NCI-H2081 (cell line): Measurements from ENCODE around the gene PLPP2.
"Not testable (repeated sequence)": the region's sequence is repeated elsewhere in the genome, so short reads cannot be mapped to it uniquely, and the experiment has no call there.

Experiments
- DNase-seq, 2 experiments: peaks; one replicate each; lab custom pipeline; 2025; lab: John Stamatoyannopoulos, UW

The PLPP2 gene

DNA sequence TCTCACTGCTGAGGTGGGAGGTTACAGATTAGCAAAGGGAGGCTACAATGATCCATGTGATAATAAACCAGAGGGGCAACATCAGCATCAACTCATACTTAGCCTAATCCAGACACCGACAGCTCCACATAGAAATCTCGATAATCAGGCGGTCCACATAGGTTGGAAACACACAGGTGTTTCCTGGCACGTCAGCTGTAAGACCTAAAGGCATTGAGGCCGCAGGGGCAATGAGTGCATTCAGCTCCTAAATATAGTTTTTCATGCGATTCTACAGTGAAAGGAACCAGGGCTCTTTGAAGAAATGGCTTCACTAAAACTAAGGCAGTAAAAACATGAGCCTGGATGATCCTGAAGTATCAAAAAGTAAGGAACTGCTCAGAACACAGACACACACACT, 19.3 kb downstream of the PLPP2 start:
- DNase-seq: no peak

DNA sequence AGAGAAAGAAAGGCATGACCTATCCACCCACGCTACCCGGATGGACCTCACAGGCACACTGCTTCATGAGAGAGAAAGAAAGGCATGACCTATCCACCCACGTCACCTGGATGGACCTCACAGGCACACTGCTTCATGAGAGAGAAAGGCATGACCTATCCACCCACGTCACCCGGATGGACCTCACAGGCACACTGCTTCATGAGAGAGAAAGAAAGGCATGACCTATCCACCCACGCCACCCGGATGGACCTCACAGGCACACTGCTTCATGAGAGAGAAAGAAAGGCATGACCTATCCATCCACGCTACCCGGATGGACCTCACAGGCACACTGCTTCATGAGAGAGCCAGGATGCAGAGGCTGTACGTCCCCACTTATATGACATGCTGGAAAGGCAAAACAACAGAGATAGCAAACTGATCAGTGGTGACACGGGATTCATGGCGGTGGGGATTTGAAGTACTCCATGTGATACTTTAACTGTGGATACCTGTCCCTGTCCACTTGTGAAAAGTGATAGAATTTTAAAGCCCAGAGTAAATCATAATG, 20.4 kb downstream of the PLPP2 start:
- not testable (repeated sequence) for DNase-seq

DNA sequence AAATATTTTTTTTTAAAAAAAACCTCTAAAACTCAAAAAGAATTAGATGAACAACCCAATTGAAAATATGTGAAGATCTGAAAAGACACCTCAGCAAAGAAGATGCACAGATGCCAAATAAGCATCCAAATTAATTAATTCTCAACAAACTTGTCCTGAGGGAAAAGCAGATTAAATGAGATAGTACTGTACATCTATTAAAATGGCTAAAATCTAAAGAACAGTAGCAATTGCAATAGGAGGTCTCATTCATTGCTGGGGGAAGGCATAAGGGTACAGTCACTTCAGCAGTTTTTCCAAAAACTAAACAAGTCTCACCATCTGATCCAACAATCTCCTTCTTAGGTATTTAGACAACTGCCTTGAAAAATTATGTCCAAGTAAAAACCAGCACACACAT, 22.0 kb downstream of the PLPP2 start:
- DNase-seq: no peak

DNA sequence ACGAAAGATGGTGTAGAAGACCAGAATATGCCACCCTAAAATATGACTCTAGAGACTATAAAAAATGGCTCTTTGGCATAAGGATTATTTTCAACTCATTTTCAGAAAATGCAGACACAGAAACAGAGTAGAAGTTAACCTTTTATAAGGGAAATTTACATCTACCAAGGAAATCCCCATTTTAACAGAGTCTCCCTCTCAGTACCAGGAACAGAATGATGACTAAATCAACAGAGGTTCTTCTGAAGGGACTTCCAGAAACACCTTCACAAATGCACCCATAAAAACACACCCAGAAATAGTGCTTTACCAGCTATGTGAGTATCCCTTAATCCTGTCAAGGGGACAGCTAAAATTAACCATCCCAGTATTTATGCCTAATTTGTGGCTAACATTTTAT, 29.1 kb downstream of the PLPP2 start:
- no peak for DNase-seq

DNA sequence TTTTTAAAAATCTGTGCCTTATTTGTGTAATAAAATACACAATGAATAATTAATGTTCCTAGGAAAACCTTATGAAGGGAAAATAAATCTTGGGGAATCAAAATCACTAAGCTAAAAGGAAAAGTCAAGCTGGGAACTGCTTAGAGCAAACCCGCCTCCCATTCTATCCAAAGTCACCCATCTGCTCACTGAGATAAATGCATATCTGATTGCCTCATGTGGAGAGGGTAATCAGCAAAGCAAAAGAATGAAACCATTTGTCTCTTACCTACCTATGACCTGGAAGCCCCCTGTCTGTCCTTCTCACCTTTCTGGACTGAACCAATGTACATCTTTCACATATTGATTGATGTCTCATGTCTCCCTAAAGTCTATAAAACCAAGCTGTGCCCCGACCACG, 34.4 kb downstream of the PLPP2 start:
- DNase-seq: not testable (repeated sequence)

DNA sequence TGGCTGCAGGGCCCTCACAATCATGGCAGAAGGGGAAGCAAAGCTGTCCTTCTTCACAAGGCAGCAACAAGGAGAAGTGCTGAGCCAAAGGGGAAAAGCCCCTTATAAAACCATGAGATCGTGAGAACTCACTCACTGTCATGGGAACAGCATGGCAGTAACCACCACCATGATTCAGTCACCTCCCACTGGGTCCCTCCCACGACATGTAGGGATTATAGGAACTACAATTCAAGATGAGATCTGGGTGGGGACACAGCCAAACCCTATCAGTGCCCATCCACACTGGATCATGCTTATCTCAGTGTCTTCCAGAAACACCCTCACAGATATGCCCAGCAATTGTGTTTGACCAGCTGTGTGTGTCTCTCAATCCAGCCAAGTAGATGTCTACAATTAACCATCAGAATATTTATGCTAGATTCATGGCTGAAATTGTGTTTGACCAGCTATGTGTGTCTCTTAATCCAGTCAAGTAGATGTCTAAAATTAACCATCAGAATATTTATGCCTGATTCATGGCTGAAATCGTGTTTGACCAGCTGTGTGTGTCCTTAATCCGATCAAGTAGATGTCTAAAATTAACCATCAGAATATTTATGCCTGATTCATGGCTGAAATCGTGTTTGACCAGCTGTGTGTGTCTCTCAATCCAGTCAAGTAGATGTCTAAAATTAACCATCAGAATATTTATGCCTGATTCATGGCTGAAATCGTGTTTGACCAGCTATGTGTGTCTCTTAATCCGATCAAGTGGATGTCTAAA, 38.6 kb downstream of the PLPP2 start:
- DNase-seq: not testable (repeated sequence)

DNA sequence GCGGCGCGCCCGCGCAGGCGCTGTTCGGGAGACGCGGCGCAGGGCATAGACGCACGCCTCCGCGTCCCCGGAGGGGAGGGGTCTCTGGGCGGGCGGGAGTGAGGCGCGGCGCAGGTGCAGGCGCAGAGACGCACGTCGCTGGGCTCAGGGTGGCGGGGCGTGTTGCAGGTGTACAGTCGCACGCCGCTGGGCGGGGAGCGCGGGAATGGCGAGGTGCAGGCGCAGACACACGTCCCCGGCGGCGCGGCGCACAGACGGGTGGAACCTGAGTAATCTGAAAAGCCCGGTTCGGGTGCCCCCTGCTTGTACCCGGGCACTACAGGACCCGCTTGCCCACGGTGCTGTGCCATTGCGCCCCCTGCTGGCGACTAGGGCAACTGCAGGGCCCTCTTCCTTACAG, 44.7 kb downstream of the PLPP2 start:
- no peak for DNase-seq

DNA sequence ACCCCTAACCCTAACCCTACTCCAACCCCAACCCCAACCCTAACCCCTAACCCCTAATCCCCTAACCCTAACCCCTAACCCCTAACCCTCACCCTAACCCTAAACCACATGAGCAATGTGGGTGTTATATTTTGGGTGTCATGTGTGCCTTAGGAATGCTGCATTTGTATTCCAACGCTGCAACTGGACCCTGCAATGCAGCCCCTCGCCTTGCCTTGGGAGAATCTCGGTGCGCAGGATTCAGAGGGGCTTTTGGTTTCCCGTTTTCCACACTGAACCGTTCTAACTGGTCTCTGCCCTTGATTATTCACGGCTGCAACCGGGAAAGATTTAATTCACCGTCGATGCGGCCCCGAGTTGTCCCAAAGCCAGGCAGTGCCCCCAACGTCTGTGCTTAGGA, 45.3 kb downstream of the PLPP2 start:
- DNase-seq: not testable (repeated sequence)

DNA sequence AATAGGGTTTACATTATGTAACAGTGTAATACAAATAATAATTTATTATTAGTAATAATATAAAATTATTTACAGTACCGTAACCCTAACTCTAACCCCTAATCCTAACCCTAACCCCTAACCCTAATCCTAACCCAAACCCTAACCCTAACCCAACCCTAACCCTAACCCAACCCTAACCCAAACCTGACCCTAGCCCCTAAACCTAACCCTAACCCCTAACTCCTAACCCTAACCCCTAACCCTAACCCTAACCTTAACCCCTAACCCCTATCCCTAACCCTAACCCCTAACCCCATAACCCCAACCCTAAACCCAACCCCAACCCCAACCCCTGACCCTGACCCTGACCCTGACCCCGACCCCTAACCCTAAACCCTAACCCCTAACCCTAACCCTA, 45.7 kb downstream of the PLPP2 start:
- DNase-seq: no peak
